Measurements from ENCODE around the gene NRG3.
"Not testable (repeated sequence)": the region's sequence is repeated elsewhere in the genome, so short reads cannot be mapped to it uniquely, and the experiment has no call there.

NRG3 gene

GRCh38 chr10:82321724-82322123 lies 446.7 kb downstream of the NRG3 start:
- no peak for DNase-seq
- no peak overlapping the region for H3K4me3 Mint-ChIP-seq
- H3K27ac Mint-ChIP-seq: no peak overlapping the region
- H3K27me3 Mint-ChIP-seq: no peaks in the 10 kb centered on the region
- no peaks in the 10 kb centered on the region for H3K36me3 Mint-ChIP-seq (ENCODE audit: insufficient read depth)
- no peaks in the 10 kb centered on the region for H3K4me1 Mint-ChIP-seq (ENCODE audit: low read depth in 2 of 2)
- H3K9me3 Mint-ChIP-seq: peaks cover 7 to 11% of the 10 kb centered on the region in 2 donors
- ATAC-seq (replicated peaks): no peak

GRCh38 chr10:82331716-82332115 lies 456.7 kb downstream of the NRG3 start:
- H3K4me3 Mint-ChIP-seq: no peak overlapping the region
- H3K4me1 Mint-ChIP-seq (ENCODE audit: low read depth in 2 of 2): no peaks in the 10 kb centered on the region
- H3K27me3 Mint-ChIP-seq: no peaks in the 10 kb centered on the region
- no peak for ATAC-seq (replicated peaks)
- no peaks in the 10 kb centered on the region for H3K36me3 Mint-ChIP-seq (ENCODE audit: insufficient read depth)
- peaks cover 9 to 16% of the 10 kb centered on the region in 2 donors for H3K9me3 Mint-ChIP-seq
- H3K27ac Mint-ChIP-seq: no peak overlapping the region
- no peak for DNase-seq

- Mint-ChIP-seq H3K4me1 (ENCODE audit: low read depth in 2 of 2) (no peaks in the 10 kb centered on the region), H3K27me3 (no peaks in the 10 kb centered on the region), H3K36me3 (ENCODE audit: insufficient read depth) (no peaks in the 10 kb centered on the region), H3K9me3 (peaks cover 9 to 22% of the 10 kb centered on the region in 2 donors), H3K4me3 (no peak overlapping the region), H3K27ac (no peak overlapping the region)
- DNase-seq (no peak), ATAC-seq (replicated peaks) (no peak)
These were observed 460.8 kb downstream of the NRG3 start for GRCh38 chr10:82335831-82336230.

GRCh38 chr10:82340166-82340565 lies 465.2 kb downstream of the NRG3 start:
- Mint-ChIP-seq H3K9me3 (peaks cover 8 to 9% of the 10 kb centered on the region in 2 donors), H3K27ac (no peak overlapping the region), H3K36me3 (ENCODE audit: insufficient read depth) (no peaks in the 10 kb centered on the region), H3K4me1 (ENCODE audit: low read depth in 2 of 2) (no peaks in the 10 kb centered on the region), H3K4me3 (no peak overlapping the region), H3K27me3 (no peaks in the 10 kb centered on the region)
- DNase-seq (no peak), ATAC-seq (replicated peaks) (no peak)

GRCh38 chr10:82349590-82349989 lies 474.6 kb downstream of the NRG3 start:
- H3K27me3 Mint-ChIP-seq; ATAC-seq (replicated peaks); H3K36me3 Mint-ChIP-seq (ENCODE audit: insufficient read depth); DNase-seq; H3K4me1 Mint-ChIP-seq (ENCODE audit: low read depth in 2 of 2); H3K4me3 Mint-ChIP-seq; H3K27ac Mint-ChIP-seq: not testable (repeated sequence)
- H3K9me3 Mint-ChIP-seq: peaks cover 9 to 10% of the 10 kb centered on the region in 2 donors

- no peaks in the 10 kb centered on the region for H3K36me3 Mint-ChIP-seq (ENCODE audit: insufficient read depth)
- H3K4me1 Mint-ChIP-seq (ENCODE audit: low read depth in 2 of 2): no peaks in the 10 kb centered on the region
- ATAC-seq (replicated peaks): no peak
- DNase-seq: no peak
- H3K27ac Mint-ChIP-seq: no peak overlapping the region
- peaks cover 9 to 10% of the 10 kb centered on the region in 2 donors for H3K9me3 Mint-ChIP-seq
- H3K4me3 Mint-ChIP-seq: no peak overlapping the region
- no peaks in the 10 kb centered on the region for H3K27me3 Mint-ChIP-seq
These were observed 478.4 kb downstream of the NRG3 start for GRCh38 chr10:82353381-82353780.

GRCh38 chr10:82358486-82359099 lies 483.6 kb downstream of the NRG3 start:
- H3K27ac Mint-ChIP-seq: no peak overlapping the region
- no peak for ATAC-seq (replicated peaks)
- no peak overlapping the region for H3K4me3 Mint-ChIP-seq
- H3K27me3 Mint-ChIP-seq: no peaks in the 10 kb centered on the region
- no peaks in the 10 kb centered on the region for H3K36me3 Mint-ChIP-seq (ENCODE audit: insufficient read depth)
- peaks cover 0 to 3% of the 10 kb centered on the region in 2 donors for H3K9me3 Mint-ChIP-seq
- no peak for DNase-seq
- no peaks in the 10 kb centered on the region for H3K4me1 Mint-ChIP-seq (ENCODE audit: low read depth in 2 of 2)

GRCh38 chr10:82361256-82361655 lies 486.3 kb downstream of the NRG3 start:
- H3K27ac Mint-ChIP-seq: no peak overlapping the region
- H3K9me3 Mint-ChIP-seq: peaks cover 0 to 3% of the 10 kb centered on the region in 2 donors
- no peak for DNase-seq
- no peaks in the 10 kb centered on the region for H3K36me3 Mint-ChIP-seq (ENCODE audit: insufficient read depth)
- H3K4me3 Mint-ChIP-seq: no peak overlapping the region
- no peaks in the 10 kb centered on the region for H3K27me3 Mint-ChIP-seq
- ATAC-seq (replicated peaks): no peak
- H3K4me1 Mint-ChIP-seq (ENCODE audit: low read depth in 2 of 2): no peaks in the 10 kb centered on the region

- peaks cover 10 to 25% of the 10 kb centered on the region in 2 donors for H3K9me3 Mint-ChIP-seq
- ATAC-seq (replicated peaks): no peak
These were observed 502.6 kb downstream of the NRG3 start for GRCh38 chr10:82377608-82378007.

GRCh38 chr10:82378146-82378545 lies 503.2 kb downstream of the NRG3 start:
- Mint-ChIP-seq H3K4me3 (no peak overlapping the region), H3K27me3 (no peaks in the 10 kb centered on the region), H3K9me3 (peaks cover 6 to 24% of the 10 kb centered on the region in 2 donors), H3K4me1 (ENCODE audit: low read depth in 2 of 2) (no peaks in the 10 kb centered on the region), H3K27ac (no peak overlapping the region), H3K36me3 (ENCODE audit: insufficient read depth) (no peaks in the 10 kb centered on the region)
- DNase-seq (no peak), ATAC-seq (replicated peaks) (no peak)

More at GRCh38 chr10:82377608-82378007, 502.6 kb downstream of the NRG3 start:
- H3K36me3 Mint-ChIP-seq (ENCODE audit: insufficient read depth): no peaks in the 10 kb centered on the region
- H3K4me3 Mint-ChIP-seq: no peak overlapping the region
- H3K27me3 Mint-ChIP-seq: no peaks in the 10 kb centered on the region
- H3K4me1 Mint-ChIP-seq (ENCODE audit: low read depth in 2 of 2): no peaks in the 10 kb centered on the region
- DNase-seq: no peak
- no peak overlapping the region for H3K27ac Mint-ChIP-seq

GRCh38 chr10:82383350-82383749 lies 508.4 kb downstream of the NRG3 start:
- Mint-ChIP-seq H3K9me3 (peaks cover 2 to 7% of the 10 kb centered on the region in 2 donors), H3K36me3 (ENCODE audit: insufficient read depth) (no peaks in the 10 kb centered on the region), H3K27ac (no peak overlapping the region), H3K4me1 (ENCODE audit: low read depth in 2 of 2) (no peaks in the 10 kb centered on the region), H3K27me3 (no peaks in the 10 kb centered on the region), H3K4me3 (no peak overlapping the region)
- ATAC-seq (replicated peaks) (no peak), DNase-seq (no peak)

GRCh38 chr10:82390866-82391658 lies 516.1 kb downstream of the NRG3 start:
- H3K4me1 Mint-ChIP-seq (ENCODE audit: low read depth in 2 of 2): no peaks in the 10 kb centered on the region
- H3K9me3 Mint-ChIP-seq: peaks cover 7 to 9% of the 10 kb centered on the region in 2 donors
- no peak for ATAC-seq (replicated peaks)
- no peak overlapping the region for H3K4me3 Mint-ChIP-seq
- no peak for DNase-seq
- H3K27ac Mint-ChIP-seq: no peak overlapping the region
- H3K27me3 Mint-ChIP-seq: no peaks in the 10 kb centered on the region
- H3K36me3 Mint-ChIP-seq (ENCODE audit: insufficient read depth): no peaks in the 10 kb centered on the region

GRCh38 chr10:82391971-82392370 lies 517.0 kb downstream of the NRG3 start:
- no peak for DNase-seq
- no peaks in the 10 kb centered on the region for H3K4me1 Mint-ChIP-seq (ENCODE audit: low read depth in 2 of 2)
- no peak for ATAC-seq (replicated peaks)
- no peak overlapping the region for H3K27ac Mint-ChIP-seq
- no peak overlapping the region for H3K4me3 Mint-ChIP-seq
- H3K36me3 Mint-ChIP-seq (ENCODE audit: insufficient read depth): no peaks in the 10 kb centered on the region
- peaks cover 7 to 18% of the 10 kb centered on the region in 2 donors for H3K9me3 Mint-ChIP-seq
- H3K27me3 Mint-ChIP-seq: no peaks in the 10 kb centered on the region

GRCh38 chr10:82392533-82392932 lies 517.5 kb downstream of the NRG3 start:
- H3K27me3 Mint-ChIP-seq: no peaks in the 10 kb centered on the region
- no peak overlapping the region for H3K4me3 Mint-ChIP-seq
- H3K9me3 Mint-ChIP-seq: peaks cover 7 to 21% of the 10 kb centered on the region in 2 donors
- no peaks in the 10 kb centered on the region for H3K36me3 Mint-ChIP-seq (ENCODE audit: insufficient read depth)
- no peak overlapping the region for H3K27ac Mint-ChIP-seq
- no peak for DNase-seq
- ATAC-seq (replicated peaks): no peak
- H3K4me1 Mint-ChIP-seq (ENCODE audit: low read depth in 2 of 2): no peaks in the 10 kb centered on the region
